Spleen (tissue), 11 donors: ENCODE results near the gene KIF3C. TPM values are rescaled to one million over a fixed set of nuclear protein-coding genes. Genes with fewer than 3 reads are reported as not detected.
A peak's percentile ranks its signal among the peaks of the same experiment; 100 is the strongest.

Experiments
- DNase-seq: peaks from one replicate; pipeline ENCODE4 v3.0.0-alpha.2; 2020
- H3K27ac ChIP-seq, 8 donors: fragments of 200-600 bp; sonication (generic) in 7 of 8; 1 replicate in 4 of 8; 2 replicates in 4 of 8; pipeline versions ENCODE4 v1.5.0 to v1.8.0; 2016 to 2021; ENCODE audit warnings: inconsistent platforms in 4 of 8, mild to moderate bottlenecking in 4 of 8, moderate library complexity in 1 of 8
- H3K27me3 ChIP-seq, 7 donors: fragments of 200-600 bp; sonication (generic) in 6 of 7; replicated peaks in 1 of 7; 1 replicate in 4 of 7; 2 replicates in 3 of 7; pipeline versions ENCODE4 v1.5.0 to v1.8.0; 2016 to 2021; ENCODE audit warnings: inconsistent platforms in 3 of 7, mild to moderate bottlenecking in 1 of 7
- H3K36me3 ChIP-seq, 6 donors: fragments of 200-600 bp; sonication (generic) in 5 of 6; 1 replicate in 4 of 6; 2 replicates in 2 of 6; pipeline versions ENCODE4 v1.5.0 to v1.8.0; 2016 to 2021; ENCODE audit warnings: inconsistent platforms in 2 of 6
- H3K4me1 ChIP-seq, 6 donors: fragments of 200-600 bp; sonication (generic) in 5 of 6; 1 replicate in 3 of 6; 2 replicates in 3 of 6; pipeline versions ENCODE4 v1.5.0 to v1.8.0; 2016 to 2021; ENCODE audit warnings: inconsistent platforms in 3 of 6
- H3K4me3 ChIP-seq, 8 donors: fragments of 200-600 bp; sonication (generic) in 7 of 8; 1 replicate in 4 of 8; 2 replicates in 4 of 8; pipeline versions ENCODE4 v1.5.0 to v1.8.0; 2016 to 2021; ENCODE audit warnings: inconsistent platforms in 4 of 8, mild to moderate bottlenecking in 4 of 8, moderate library complexity in 2 of 8
- H3K9me3 ChIP-seq, 8 donors: fragments of 200-600 bp; sonication (generic) in 7 of 8; 1 replicate in 4 of 8; 2 replicates in 4 of 8; pipeline versions ENCODE4 v1.5.0 to v1.8.0; 2016 to 2021; ENCODE audit warnings: inconsistent platforms in 4 of 8
- POLR2A ChIP-seq, 3 donors: fragments of 450-650 bp; IDR thresholded peaks; one replicate each; pipeline ENCODE4 v1.5.1; 2017; ENCODE audit warnings: antibody characterized with exemption in 3 of 3, mild to moderate bottlenecking in 1 of 3
- POLR2AphosphoS5 ChIP-seq, 3 donors: sonication (generic); formaldehyde crosslinking; IDR thresholded peaks; one replicate each; pipeline ENCODE4 v1.5.1; 2017; ENCODE audit warnings: antibody characterized with exemption in 3 of 3
- WGBS, 5 donors: extraction: QIAGEN DNeasy Blood & Tissue Kit in 3 of 5; methylation state at CpG; one replicate each; pipeline versions ENCODE4 v1.1.5 to v1.1.7; 2013 to 2018; 5-methylcytosine and 5-hydroxymethylcytosine counted together
- intact Hi-C: fragments of 100-400 bp; cut with DNase I; formaldehyde crosslinking; loops from one replicate; pipeline ENCODE4 v1.15.0; 2023; ENCODE audit warnings: low total_unique reads
- polyA plus RNA-seq, 3 donors: library from polyadenylated mRNA; stranded (reverse); fragments of 200-250 nt; gene quantifications; one replicate each; pipeline ENCODE4 v1.2.1, GENCODE V29; 2013
- total RNA-seq, 7 donors: library from RNA; depleted of rRNA in 3 of 7; stranded (reverse); fragments of >200 nt in 3 of 7; fragmentation: NEBNext Ultra II Directional in 4 of 7; extraction: Animal tissue kit (Norgen Biotek cat#: 25700) in 4 of 7; gene quantifications; one replicate each; pipeline versions ENCODE4 v1.1.0 to v1.2.1, GENCODE V29; 2016 to 2021
- TF ChIP-seq, protein P1 (sequence below), 11 experiments: fragments of 200-600 bp in 7 of 11; fragments of 450-650 bp in 4 of 11; sonication (generic) in 4 of 11; IDR thresholded peaks in 8 of 11; conservative IDR thresholded peaks in 3 of 11; 1 replicate in 7 of 11; 2 replicates in 4 of 11; pipeline versions ENCODE4 v1.4.0 to v1.8.0; 2016 to 2021; ENCODE audit warnings: antibody characterized with exemption in 11 of 11, inconsistent platforms in 4 of 11, mild to moderate bottlenecking in 1 of 11
- donor health status: healthy with polysubstance abuse.
- donor health status: DM: no; HTN: no; CAD: no; lungs with moderate emphysema.
- donor health status: DM: no; HTN: no; CAD: no.
- donor health status: Bipolar disorder and iron deficiency.
- donor health status: healthy.
- donor health status: DM: no; HTN: no; CAD: no.
- donor health status: DM: yes; HTN: yes; CAD: no.

Gene KIF3C
- total and polyA plus RNA-seq, 10 donors = 0.33 to 6.5 (median 3.8) TPM

DNA sequence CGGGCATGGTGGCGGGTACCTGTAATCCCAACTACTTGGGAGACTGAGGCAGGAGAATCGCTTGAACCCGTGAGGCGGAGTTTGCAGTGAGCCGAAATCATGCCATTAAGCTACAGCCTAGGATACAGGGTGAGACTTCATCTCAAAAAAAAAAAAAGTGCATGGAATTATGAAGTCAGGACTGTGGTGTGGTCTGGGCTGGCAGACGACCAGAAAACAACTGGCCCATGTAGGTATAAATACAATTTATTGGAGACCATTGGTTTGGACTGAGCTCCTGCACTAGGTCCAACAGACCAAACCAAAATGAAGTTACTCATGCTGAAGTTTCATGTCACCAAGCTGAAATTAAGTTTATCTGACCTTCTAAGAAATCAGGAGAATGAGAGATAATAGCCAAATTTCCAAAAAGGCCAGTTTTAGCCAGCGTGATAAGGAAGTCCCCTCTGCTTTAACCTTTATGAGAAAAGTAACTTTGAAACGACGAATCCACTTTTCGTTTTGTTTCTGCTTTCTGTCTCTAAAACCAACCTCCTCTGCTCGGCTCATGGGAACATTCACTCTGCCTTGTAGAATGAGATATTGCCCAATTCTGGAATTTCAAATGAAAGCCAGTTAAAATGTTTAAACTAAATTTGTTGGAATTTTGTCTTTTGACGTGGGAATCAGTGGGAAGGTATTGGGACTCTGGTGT is 33.9 kb upstream of the KIF3C start:
- TF ChIP-seq POLR2AphosphoS5 (IDR thresholded peaks at IDR 0.05) = no peak
- Histone ChIP-seq H3K9me3 (no peaks in the 10 kb centered on the region), H3K27me3 (no peaks in the 10 kb centered on the region), H3K27ac (peak overlapping the region in 7 of 8 donors; percentile 7 to 62 (median 43)), H3K4me3 (no peak overlapping the region), H3K36me3 (no peaks in the 10 kb centered on the region), H3K4me1 (peaks cover 0 to 58% (median 26%) of the 10 kb centered on the region in 6 donors)
- intact Hi-C loops = no loop called here
- no peak for DNase-seq
- 82 to 89% (median 87%) methylated on average over 13 of the region's 13 CpGs for WGBS, 5 donors

DNA sequence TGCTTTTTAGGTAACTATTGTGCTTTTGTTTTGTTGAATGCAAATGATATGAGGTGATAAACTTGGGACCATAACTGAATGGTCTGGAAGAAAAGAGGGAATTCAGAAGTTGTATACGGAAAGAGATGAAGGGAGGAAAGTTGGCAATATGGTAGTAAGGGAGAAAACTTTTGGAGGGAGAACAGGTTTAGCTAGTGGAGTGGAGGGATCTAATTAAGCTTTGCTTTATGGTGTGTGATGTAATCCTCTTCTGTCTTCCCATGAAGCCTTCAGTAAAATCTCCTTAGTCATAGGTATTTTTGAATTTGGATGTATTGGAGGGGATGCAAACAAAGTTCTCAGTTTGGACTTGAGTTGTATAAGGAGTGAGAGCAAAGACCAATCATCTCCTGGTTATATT is 31.4 kb upstream of the KIF3C start:
- TF ChIP-seq, protein P1, sequence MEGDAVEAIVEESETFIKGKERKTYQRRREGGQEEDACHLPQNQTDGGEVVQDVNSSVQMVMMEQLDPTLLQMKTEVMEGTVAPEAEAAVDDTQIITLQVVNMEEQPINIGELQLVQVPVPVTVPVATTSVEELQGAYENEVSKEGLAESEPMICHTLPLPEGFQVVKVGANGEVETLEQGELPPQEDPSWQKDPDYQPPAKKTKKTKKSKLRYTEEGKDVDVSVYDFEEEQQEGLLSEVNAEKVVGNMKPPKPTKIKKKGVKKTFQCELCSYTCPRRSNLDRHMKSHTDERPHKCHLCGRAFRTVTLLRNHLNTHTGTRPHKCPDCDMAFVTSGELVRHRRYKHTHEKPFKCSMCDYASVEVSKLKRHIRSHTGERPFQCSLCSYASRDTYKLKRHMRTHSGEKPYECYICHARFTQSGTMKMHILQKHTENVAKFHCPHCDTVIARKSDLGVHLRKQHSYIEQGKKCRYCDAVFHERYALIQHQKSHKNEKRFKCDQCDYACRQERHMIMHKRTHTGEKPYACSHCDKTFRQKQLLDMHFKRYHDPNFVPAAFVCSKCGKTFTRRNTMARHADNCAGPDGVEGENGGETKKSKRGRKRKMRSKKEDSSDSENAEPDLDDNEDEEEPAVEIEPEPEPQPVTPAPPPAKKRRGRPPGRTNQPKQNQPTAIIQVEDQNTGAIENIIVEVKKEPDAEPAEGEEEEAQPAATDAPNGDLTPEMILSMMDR (IDR thresholded peaks at IDR 0.05 in 8 of 11, conservative IDR thresholded peaks at IDR 0.05 in 3 of 11) = no peak
- TF ChIP-seq POLR2AphosphoS5 (IDR thresholded peaks at IDR 0.05) (no peak), POLR2A (IDR thresholded peaks at IDR 0.05) (no peak)
- H3K9me3 ChIP-seq = peaks cover 0 to 5% (median 0%) of the 10 kb centered on the region in 8 donors
- peaks cover 0 to 64% (median 28%) of the 10 kb centered on the region in 6 donors for H3K4me1 ChIP-seq
- WGBS, 5 donors = 92 to 100% (median 96%) methylated on average over 1 of the region's 1 CpG
- H3K27ac ChIP-seq = no peak overlapping the region
- H3K27me3 ChIP-seq = no peaks in the 10 kb centered on the region
- no peak overlapping the region for H3K4me3 ChIP-seq
- H3K36me3 ChIP-seq = no peaks in the 10 kb centered on the region
- intact Hi-C loops = no loop called here
- DNase-seq = no peak

DNA sequence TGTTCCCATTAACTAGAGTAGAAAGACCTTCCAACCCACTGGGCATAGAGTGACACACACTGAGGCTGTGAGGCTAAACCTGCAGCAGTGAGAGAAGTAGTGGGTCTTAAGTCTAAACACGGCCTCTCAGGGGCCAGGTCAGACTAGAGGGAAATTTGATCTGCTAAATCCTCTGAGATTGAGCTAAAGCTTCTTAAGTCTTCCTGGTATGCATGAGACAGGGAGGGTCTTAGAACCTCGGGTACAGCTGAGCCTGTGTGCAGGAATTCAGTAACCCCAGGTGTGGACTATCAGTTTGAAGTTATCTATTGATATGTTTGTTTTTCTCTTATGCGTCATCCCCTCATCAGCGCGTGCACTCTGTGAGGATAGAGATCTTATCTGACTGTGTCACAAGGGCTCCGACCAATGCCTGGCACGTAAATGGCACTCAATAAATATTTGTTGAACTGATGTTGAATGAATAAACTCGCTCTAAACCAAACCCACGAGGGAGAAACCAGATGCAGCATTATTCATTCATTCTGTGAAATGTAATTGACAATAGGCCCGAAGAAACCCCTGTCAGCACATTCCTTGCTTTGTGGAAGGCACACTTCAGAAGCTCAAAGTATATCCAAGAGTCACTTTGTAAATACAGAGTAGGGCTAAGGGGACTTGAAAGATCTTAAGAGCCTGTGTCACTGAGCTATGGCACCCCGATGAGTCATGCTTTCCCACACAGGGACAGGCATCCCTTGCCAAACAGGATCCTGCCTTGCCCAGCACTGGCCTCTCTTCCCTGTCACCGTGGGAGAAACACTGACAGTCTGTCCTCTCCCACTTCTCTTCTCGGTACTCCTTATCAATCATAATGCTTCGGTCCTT is 29.9 kb upstream of the KIF3C start:
- H3K27ac ChIP-seq = peak overlapping the region in 5 of 8 donors; percentile 6 to 84 (median 49)
- no peaks in the 10 kb centered on the region for H3K36me3 ChIP-seq
- intact Hi-C loops = no loop called here
- TF ChIP-seq POLR2AphosphoS5 (IDR thresholded peaks at IDR 0.05) (peak in 1 of 3 donors; percentile 47), POLR2A (IDR thresholded peaks at IDR 0.05) (no peak)
- TF ChIP-seq, protein P1 (IDR thresholded peaks at IDR 0.05 in 8 of 11, conservative IDR thresholded peaks at IDR 0.05 in 3 of 11) = no peak
- H3K4me3 ChIP-seq = no peak overlapping the region
- DNase-seq = no peak
- H3K27me3 ChIP-seq = no peaks in the 10 kb centered on the region
- peaks cover 0 to 5% (median 0%) of the 10 kb centered on the region in 8 donors for H3K9me3 ChIP-seq
- peaks cover 0 to 64% (median 19%) of the 10 kb centered on the region in 6 donors for H3K4me1 ChIP-seq
- WGBS, 5 donors = 61 to 80% (median 65%) methylated on average over 14 of the region's 14 CpGs

DNA sequence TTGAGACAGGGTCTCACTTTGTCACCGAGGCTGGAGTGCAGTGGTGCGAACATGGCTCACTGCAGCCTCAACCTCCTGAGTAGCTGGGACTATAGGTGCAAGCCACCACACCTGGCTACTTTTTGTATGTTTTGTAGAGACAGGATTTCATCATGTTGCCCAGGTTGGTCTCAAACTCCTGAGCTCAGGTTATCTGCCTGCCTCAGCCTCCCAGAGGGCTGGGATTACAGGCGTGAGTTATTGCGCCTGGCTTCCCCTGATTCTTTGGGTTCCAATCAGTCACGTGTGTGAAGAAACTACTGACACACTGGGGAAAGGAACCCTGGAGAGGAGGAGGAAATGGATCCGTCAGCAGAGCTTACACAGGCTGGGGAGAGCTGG is 29.3 kb upstream of the KIF3C start:
- Histone ChIP-seq H3K9me3 (peaks cover 0 to 5% (median 0%) of the 10 kb centered on the region in 8 donors), H3K27me3 (no peaks in the 10 kb centered on the region), H3K4me3 (no peak overlapping the region), H3K27ac (peak overlapping the region in 3 of 8 donors; percentile 49 to 84 (median 54)), H3K36me3 (no peaks in the 10 kb centered on the region), H3K4me1 (peaks cover 0 to 64% (median 17%) of the 10 kb centered on the region in 6 donors)
- 58 to 75% (median 71%) methylated on average over 6 of the region's 6 CpGs for WGBS, 5 donors
- intact Hi-C loops = no loop called here
- DNase-seq = no peak
- TF ChIP-seq POLR2AphosphoS5 (IDR thresholded peaks at IDR 0.05) = no peak
- TF ChIP-seq, protein P1 (IDR thresholded peaks at IDR 0.05 in 8 of 11, conservative IDR thresholded peaks at IDR 0.05 in 3 of 11) = no peak
- TF ChIP-seq POLR2A (IDR thresholded peaks at IDR 0.05) = no peak
